ENCODE measurements around the gene KRTAP5-10. TPM values are rescaled to one million over a fixed set of nuclear protein-coding genes. Genes with fewer than 3 reads are reported as not detected.
"Not testable (repeated sequence)": the region's sequence is repeated elsewhere in the genome, so short reads cannot be mapped to it uniquely, and the experiment has no call there.

KRTAP5-10 gene
- total and polyA plus RNA-seq, 2 experiments from 2014 or later: 0.23 TPM; not detected in 1

DNA sequence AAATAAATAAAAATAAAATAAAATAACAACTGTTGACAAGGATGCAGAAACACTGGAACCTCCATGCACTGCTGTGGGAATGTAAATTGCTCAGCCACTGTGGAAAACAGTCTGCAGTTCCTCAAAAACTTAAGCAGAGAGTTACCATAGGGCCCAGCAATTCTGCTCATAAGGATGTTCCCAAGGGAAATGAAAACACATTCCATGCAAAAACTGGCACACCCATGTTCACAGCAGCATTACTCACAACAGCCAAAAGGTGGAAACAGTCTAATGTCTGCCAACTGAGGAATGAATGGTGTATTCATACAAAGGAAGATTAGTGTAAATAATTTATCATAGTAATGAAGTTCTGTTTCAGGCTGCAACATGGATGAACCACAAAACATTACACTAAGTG, 3.2 kb upstream of the KRTAP5-10 start:
- Histone ChIP-seq H3K36me3 (no peaks in the 10 kb centered on the region), H3K9me3 (ENCODE audit: low read depth) (no peaks in the 10 kb centered on the region), H3K27ac (no peak overlapping the region), H3K4me1 (ENCODE audit: low read depth) (no peaks in the 10 kb centered on the region), H3K27me3 (no peaks in the 10 kb centered on the region), H3K4me3 (no peak overlapping the region)
- no peak for TF ChIP-seq CTCF (IDR thresholded peaks at IDR 0.05; ENCODE audit: low read depth, low read length)
- peak in 1 of 2 donors; percentile 4 for DNase-seq (ENCODE audit: low read depth in 1 of 2, low spot score in 1 of 2)

GRCh38 chr11:71563406-71563805, 2.0 kb upstream of the KRTAP5-10 start:
- Histone ChIP-seq H3K27me3 (no peaks in the 10 kb centered on the region), H3K36me3 (no peaks in the 10 kb centered on the region), H3K4me1 (ENCODE audit: low read depth) (no peaks in the 10 kb centered on the region), H3K4me3 (no peak overlapping the region), H3K27ac (no peak overlapping the region), H3K9me3 (ENCODE audit: low read depth) (no peaks in the 10 kb centered on the region)
- peak; percentile 57 for TF ChIP-seq CTCF (IDR thresholded peaks at IDR 0.05; ENCODE audit: low read depth, low read length)
- DNase-seq (ENCODE audit: low read depth in 1 of 2, low spot score in 1 of 2): peak; percentile 62 to 63

GRCh38 chr11:71564430-71564829, 933 bp upstream of the KRTAP5-10 start:
- Histone ChIP-seq H3K27me3 (no peaks in the 10 kb centered on the region), H3K27ac (no peak overlapping the region), H3K4me1 (ENCODE audit: low read depth) (no peaks in the 10 kb centered on the region), H3K36me3 (no peaks in the 10 kb centered on the region), H3K4me3 (no peak overlapping the region), H3K9me3 (ENCODE audit: low read depth) (no peaks in the 10 kb centered on the region)
- DNase-seq (ENCODE audit: low read depth in 1 of 2, low spot score in 1 of 2): no peak
- TF ChIP-seq CTCF (IDR thresholded peaks at IDR 0.05; ENCODE audit: low read depth, low read length): no peak

DNA sequence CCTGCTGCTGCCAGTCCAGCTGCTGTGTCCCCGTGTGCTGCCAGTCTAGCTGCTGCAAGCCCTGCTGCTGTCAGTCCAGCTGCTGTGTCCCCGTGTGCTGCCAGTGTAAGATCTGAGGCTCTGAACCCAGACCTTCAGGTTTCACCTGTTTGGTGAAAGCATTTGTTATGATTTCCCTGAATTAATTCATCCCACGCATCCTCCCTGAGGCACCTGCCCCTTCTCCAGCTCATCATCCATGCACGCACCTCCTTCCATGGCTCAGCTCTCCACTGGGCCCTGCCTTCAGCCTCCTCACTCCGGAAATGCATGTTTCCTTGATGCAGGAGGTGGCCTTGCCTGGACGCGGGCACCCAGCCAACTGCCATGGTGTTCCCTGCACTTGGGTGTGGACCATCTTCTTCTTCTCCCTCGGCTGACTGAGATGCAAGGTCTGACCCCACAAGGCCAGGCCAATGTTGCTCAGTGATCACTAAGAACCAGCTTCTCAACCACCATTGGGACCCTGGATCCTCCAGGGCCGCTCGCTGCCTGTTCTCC, 788 bp downstream of the KRTAP5-10 start:
- no peaks in the 10 kb centered on the region for H3K36me3 ChIP-seq
- H3K4me1 ChIP-seq (ENCODE audit: low read depth): no peaks in the 10 kb centered on the region
- H3K9me3 ChIP-seq (ENCODE audit: low read depth): no peaks in the 10 kb centered on the region
- no peak overlapping the region for H3K4me3 ChIP-seq
- DNase-seq (ENCODE audit: low read depth in 1 of 2, low spot score in 1 of 2): no peak
- no peak overlapping the region for H3K27ac ChIP-seq
- TF ChIP-seq CTCF (IDR thresholded peaks at IDR 0.05; ENCODE audit: low read depth, low read length): no peak
- H3K27me3 ChIP-seq: no peaks in the 10 kb centered on the region

GRCh38 chr11:71566626-71567599, 1.6 kb downstream of the KRTAP5-10 start:
- H3K9me3 ChIP-seq (ENCODE audit: low read depth); H3K4me1 ChIP-seq (ENCODE audit: low read depth); H3K36me3 ChIP-seq; H3K4me3 ChIP-seq; DNase-seq (ENCODE audit: low read depth in 1 of 2, low spot score in 1 of 2); H3K27me3 ChIP-seq; H3K27ac ChIP-seq: not testable (repeated sequence)

- not testable (repeated sequence) for H3K9me3 ChIP-seq (ENCODE audit: low read depth); H3K27me3 ChIP-seq; H3K4me1 ChIP-seq (ENCODE audit: low read depth); H3K4me3 ChIP-seq; H3K36me3 ChIP-seq; DNase-seq (ENCODE audit: low read depth in 1 of 2, low spot score in 1 of 2); H3K27ac ChIP-seq
Observed at GRCh38 chr11:71567633-71568032, 2.3 kb downstream of the KRTAP5-10 start.
